Lung (tissue), 12 donors: Measurements from ENCODE around the gene NTN5. TPM values are rescaled to one million over a fixed set of nuclear protein-coding genes. Genes with fewer than 3 reads are reported as not detected.
"Not testable (repeated sequence)": the region's sequence is repeated elsewhere in the genome, so short reads cannot be mapped to it uniquely, and the experiment has no call there.

Experiments
- ATAC-seq: fragments of 200-7000 bp; cut with Tn5 transposase; one replicate; pipeline ENCODE4 v1.9.1; 2020; ENCODE audit warnings: moderate number of reproducible peaks; ENCODE audit not compliant: insufficient read depth, low FRiP score
- DNase-seq, 3 donors: peaks; one replicate each; pipeline ENCODE4 v3.0.0-alpha.2; 2013 to 2017
- H3K27ac ChIP-seq, 2 donors: one replicate each; pipeline ENCODE4 v1.5.1; 2013; ENCODE audit warnings: mild to moderate bottlenecking in 2 of 2, moderate library complexity in 2 of 2, control low read depth in 1 of 2, inconsistent platforms in 1 of 2, low read depth in 1 of 2, low read length in 1 of 2
- H3K27me3 ChIP-seq, 3 donors: one replicate each; pipeline ENCODE4 v1.5.1; 2013; ENCODE audit warnings: low read length in 2 of 3; ENCODE audit not compliant: control insufficient read depth in 3 of 3, insufficient read depth in 3 of 3
- H3K36me3 ChIP-seq, 4 donors: one replicate each; pipeline ENCODE4 v1.5.1; 2013; ENCODE audit warnings: low read length in 4 of 4, mild to moderate bottlenecking in 1 of 4, moderate library complexity in 1 of 4; ENCODE audit not compliant: control insufficient read depth in 4 of 4, insufficient read depth in 4 of 4
- H3K4me1 ChIP-seq, 5 donors: one replicate each; pipeline ENCODE4 v1.5.1; 2013; ENCODE audit warnings: low read length in 5 of 5, mild to moderate bottlenecking in 2 of 5, moderate library complexity in 1 of 5; ENCODE audit not compliant: control insufficient read depth in 5 of 5, insufficient read depth in 5 of 5
- H3K4me3 ChIP-seq: one replicate; pipeline ENCODE4 v1.5.1; 2013; ENCODE audit warnings: mild to moderate bottlenecking, control low read depth, moderate library complexity
- H3K9ac ChIP-seq, 2 donors: one replicate each; pipeline ENCODE4 v1.5.1; 2013; ENCODE audit warnings: low read length in 2 of 2, control low read depth in 1 of 2; ENCODE audit not compliant: insufficient read depth in 1 of 2
- H3K9me3 ChIP-seq, 4 donors: one replicate each; pipeline ENCODE4 v1.5.1; 2013; ENCODE audit warnings: low read length in 3 of 4, mild to moderate bottlenecking in 1 of 4, moderate library complexity in 1 of 4; ENCODE audit not compliant: control insufficient read depth in 4 of 4, insufficient read depth in 3 of 4
- CTCF ChIP-seq: IDR thresholded peaks from 2 replicates; pipeline ENCODE4 v1.5.1; 2012; ENCODE audit warnings: mild to moderate bottlenecking; ENCODE audit errors: control extremely low read depth, extremely low read depth
- WGBS, 2 donors: extraction: QIAGEN DNeasy Blood & Tissue Kit; methylation state at CpG; one replicate each; pipeline ENCODE4 v1.1.7; 2013; 5-methylcytosine and 5-hydroxymethylcytosine counted together
- polyA plus RNA-seq, 2 donors: library from polyadenylated mRNA; stranded (reverse); fragments of 200-250 nt; gene quantifications; one replicate each; pipeline ENCODE4 v1.2.1, GENCODE V29; 2013
- total RNA-seq, 2 donors: library from RNA; depleted of rRNA in 1 of 2; stranded (reverse); fragments of >200 nt in 1 of 2; gene quantifications; one replicate each; pipeline ENCODE4 v1.2.1, GENCODE V29; 2014 to 2021
- donor health status: control.
- donor health status: control.
- donor health status: Bipolar disorder and iron deficiency.
- donor health status: healthy.
- donor health status: DM: yes; HTN: yes; CAD: no.

NTN5 gene
- total and polyA plus RNA-seq, 4 donors = 0.11 to 0.28 (median 0.27) TPM

- no peak for TF ChIP-seq CTCF
- ATAC-seq (no peak), DNase-seq (no peak)
- peaks cover 0 to 41% (median 23%) of the 10 kb centered on the region in 5 donors for H3K4me1 ChIP-seq
- peak overlapping the region in 1 of 2 donors; percentile 17 for H3K9ac ChIP-seq
- peak overlapping the region in 1 of 2 donors; percentile 14 for H3K27ac ChIP-seq
- no peaks in the 10 kb centered on the region for H3K27me3 ChIP-seq
- H3K4me3 ChIP-seq = no peak overlapping the region
- H3K36me3 ChIP-seq = peaks cover 0 to 11% (median 0%) of the 10 kb centered on the region in 4 donors
- no peaks in the 10 kb centered on the region for H3K9me3 ChIP-seq
- WGBS, 2 donors = 44 to 51% methylated on average over 12 of the region's 12 CpGs
These were observed 47.4 kb upstream of the NTN5 start for GRCh38 chr19:48720251-48720612.

GRCh38 chr19:48719263-48720171, 46.7 kb upstream of the NTN5 start, which contains the start of gene MAMSTR:
MAMSTR (minus strand) TSS chr19:48719725; CDS start chr19:48719031, 694 bp downstream.
- peak within 1 kb of the TSS in 1 of 2 donors; percentile 14 for H3K27ac ChIP-seq

GRCh38 chr19:48718711-48719231, 46.0 kb upstream of the NTN5 start:
- Histone ChIP-seq H3K27me3 (no peaks in the 10 kb centered on the region), H3K4me1 (peaks cover 0 to 41% (median 17%) of the 10 kb centered on the region in 5 donors), H3K4me3 (no peak overlapping the region), H3K27ac (no peak overlapping the region), H3K9me3 (no peaks in the 10 kb centered on the region), H3K9ac (no peak overlapping the region), H3K36me3 (peaks cover 0 to 4% (median 0%) of the 10 kb centered on the region in 4 donors)
- 63 to 76% methylated on average over 15 of the region's 15 CpGs for WGBS, 2 donors
- TF ChIP-seq CTCF = no peak
- DNase-seq (peak in 2 of 3 donors; percentile 13 to 14), ATAC-seq (no peak)

More at GRCh38 chr19:48719263-48720171, 46.7 kb upstream of the NTN5 start, which contains the start of gene MAMSTR:
- Histone ChIP-seq H3K4me3 (no peak within 1 kb of the TSS), H3K36me3 (peaks cover 0 to 9% (median 0%) of the 10 kb centered on the region in 4 donors), H3K9me3 (no peaks in the 10 kb centered on the region), H3K4me1 (peaks cover 0 to 41% (median 21%) of the 10 kb centered on the region in 5 donors), H3K27me3 (no peaks in the 10 kb centered on the region), H3K9ac (peak within 1 kb of the TSS in 1 of 2 donors; percentile 17)
- no peak for ATAC-seq
- TF ChIP-seq CTCF = no peak
- peak in 1 of 3 donors; percentile 19 for DNase-seq
- WGBS, 2 donors = 82 to 84% methylated on average over 33 of the region's 33 CpGs

- whole genome bisulfite sequencing, 2 donors = 96 to 97% methylated on average over 13 of the region's 13 CpGs
- not testable (repeated sequence) for H3K36me3 ChIP-seq, DNase-seq, H3K4me3 ChIP-seq, H3K9ac ChIP-seq, H3K27me3 ChIP-seq, H3K27ac ChIP-seq, ATAC-seq, H3K9me3 ChIP-seq
- H3K4me1 ChIP-seq = peaks cover 0 to 46% (median 18%) of the 10 kb centered on the region in 5 donors
These were observed 45.3 kb upstream of the NTN5 start for GRCh38 chr19:48718106-48718505.
